H9 (cell line): ENCODE data around the gene ZKSCAN2. TPM values are rescaled to one million over a fixed set of nuclear protein-coding genes. Genes with fewer than 3 reads are reported as not detected.

Source experiments
- DNase-seq: peaks from one replicate; pipeline ENCODE4 v3.0.0-alpha.2; 2017
- H2AFZ ChIP-seq: one replicate; pipeline ENCODE4 v1.6.1; 2013; ENCODE audit warnings: mild to moderate bottlenecking, low read length, control low read depth, moderate library complexity
- H2AK5ac ChIP-seq: 2 replicates; pipeline ENCODE4 v1.6.1; 2013; ENCODE audit warnings: low read length, control low read depth, mixed read lengths; ENCODE audit not compliant: insufficient read length
- H2BK120ac ChIP-seq: one replicate; pipeline ENCODE4 v1.6.1; 2013; ENCODE audit warnings: low read depth, mild to moderate bottlenecking, low read length, control low read depth, inconsistent platforms; ENCODE audit not compliant: poor library complexity, severe bottlenecking
- H2BK12ac ChIP-seq: 2 replicates; pipeline ENCODE4 v1.6.1; 2013; ENCODE audit warnings: low read length, control low read depth, mixed read lengths, low read depth; ENCODE audit not compliant: insufficient read length
- H2BK15ac ChIP-seq: 2 replicates; pipeline ENCODE4 v1.6.1; 2013; ENCODE audit warnings: low read depth, low read length, control low read depth
- H2BK20ac ChIP-seq: one replicate; pipeline ENCODE4 v1.6.1; 2013; ENCODE audit warnings: low read depth, mild to moderate bottlenecking, low read length, control low read depth, inconsistent platforms; ENCODE audit not compliant: poor library complexity, severe bottlenecking
- H2BK5ac ChIP-seq: 2 replicates; pipeline ENCODE4 v1.6.1; 2013; ENCODE audit warnings: low read length, control low read depth, mixed read lengths; ENCODE audit not compliant: insufficient read length
- H3K14ac ChIP-seq: 2 replicates; pipeline ENCODE4 v1.6.1; 2013; ENCODE audit warnings: low read length, control low read depth; ENCODE audit not compliant: insufficient read depth
- H3K18ac ChIP-seq: 2 replicates; pipeline ENCODE4 v1.6.1; 2013; ENCODE audit warnings: low read depth, mild to moderate bottlenecking, mixed read lengths, low read length, control low read depth; ENCODE audit not compliant: insufficient read length
- H3K23ac ChIP-seq: 2 replicates; pipeline ENCODE4 v1.6.1; 2013; ENCODE audit warnings: low read length, control low read depth, mixed read lengths, low read depth; ENCODE audit not compliant: insufficient read length
- H3K23me2 ChIP-seq: 2 replicates; pipeline ENCODE4 v1.6.1; 2013; ENCODE audit warnings: low read depth, mild to moderate bottlenecking, mixed read lengths, low read length, control low read depth; ENCODE audit not compliant: insufficient read length, poor library complexity, severe bottlenecking
- H3K27ac ChIP-seq: 2 replicates; pipeline ENCODE4 v1.5.1; 2013; ENCODE audit warnings: low read length, control low read depth, mixed read lengths, low read depth; ENCODE audit not compliant: insufficient read length
- H3K27me3 ChIP-seq: 2 replicates; pipeline ENCODE4 v1.6.1; 2013; ENCODE audit warnings: low read length, control low read depth, inconsistent platforms; ENCODE audit not compliant: insufficient read depth
- H3K4ac ChIP-seq: 2 replicates; pipeline ENCODE4 v1.6.1; 2013; ENCODE audit warnings: low read depth, mild to moderate bottlenecking, control low read depth, inconsistent platforms, low read length, moderate library complexity
- H3K4me1 ChIP-seq: 2 replicates; pipeline ENCODE4 v1.6.1; 2013; ENCODE audit warnings: low read length, control low read depth, inconsistent platforms; ENCODE audit not compliant: insufficient read depth
- H3K4me2 ChIP-seq: 2 replicates; pipeline ENCODE4 v1.6.1; 2013; ENCODE audit warnings: low read length, control low read depth, mixed read lengths; ENCODE audit not compliant: insufficient read length, insufficient read depth
- H3K56ac ChIP-seq: 2 replicates; pipeline ENCODE4 v1.6.1; 2013; ENCODE audit warnings: low read depth, mild to moderate bottlenecking, mixed read lengths, low read length, control low read depth; ENCODE audit not compliant: insufficient read length
- H3K79me1 ChIP-seq: 2 replicates; pipeline ENCODE4 v1.6.1; 2013; ENCODE audit warnings: low read depth, mild to moderate bottlenecking, moderate library complexity, low read length, control low read depth, inconsistent platforms; ENCODE audit not compliant: insufficient read depth, poor library complexity, severe bottlenecking
- H3K79me2 ChIP-seq: 2 replicates; pipeline ENCODE4 v1.6.1; 2013; ENCODE audit warnings: low read length, control low read depth, inconsistent platforms; ENCODE audit not compliant: insufficient read depth
- H3K9ac ChIP-seq: 2 replicates; pipeline ENCODE4 v1.6.1; 2013; ENCODE audit warnings: low read length, control low read depth, mixed read lengths; ENCODE audit not compliant: insufficient read length; ENCODE audit errors: extremely low read depth
- H3K9me3 ChIP-seq: one replicate; pipeline ENCODE4 v1.6.1; 2013; ENCODE audit warnings: low read depth, low read length, inconsistent platforms; ENCODE audit not compliant: control insufficient read depth
- H3T11ph ChIP-seq: one replicate; pipeline ENCODE4 v1.6.1; 2013; ENCODE audit warnings: mild to moderate bottlenecking, low read length, control low read depth, inconsistent platforms
- H4K20me1 ChIP-seq: one replicate; pipeline ENCODE4 v1.6.1; 2013; ENCODE audit not compliant: control insufficient read depth, insufficient read length, insufficient read depth
- H4K5ac ChIP-seq: 2 replicates; pipeline ENCODE4 v1.6.1; 2013; ENCODE audit warnings: low read depth, mild to moderate bottlenecking, mixed read lengths, low read length, control low read depth; ENCODE audit not compliant: insufficient read length
- H4K8ac ChIP-seq: replicated peaks from 2 replicates; pipeline ENCODE4 v1.6.1; 2013; ENCODE audit warnings: low read length, control low read depth, mixed read lengths, low read depth; ENCODE audit not compliant: insufficient read length
- H4K91ac ChIP-seq: 2 replicates; pipeline ENCODE4 v1.6.1; 2013; ENCODE audit warnings: low read depth, mild to moderate bottlenecking, moderate library complexity, mixed read lengths, low read length, control low read depth; ENCODE audit not compliant: insufficient read length
- H3K27ac Mint-ChIP-seq, 3 experiments: 2 replicates in 2 of 3; 3 replicates in 1 of 3; pipeline ENCODE4 v1.8.0; 2020 to 2021; ENCODE audit warnings: mixed read lengths in 3 of 3, mild to moderate bottlenecking in 1 of 3, moderate library complexity in 1 of 3
- H3K27me3 Mint-ChIP-seq: 2 replicates; pipeline ENCODE4 v1.8.0; 2021; ENCODE audit warnings: low read depth, mild to moderate bottlenecking, moderate library complexity, mixed read lengths
- H3K36me3 Mint-ChIP-seq, 3 experiments: 2 replicates in 2 of 3; 3 replicates in 1 of 3; pipeline ENCODE4 v1.8.0; 2020 to 2021; ENCODE audit warnings: low read depth in 3 of 3, mixed read lengths in 3 of 3; ENCODE audit not compliant: insufficient read depth in 1 of 3
- H3K4me1 Mint-ChIP-seq, 2 experiments: 2 replicates each; pipeline ENCODE4 v1.8.0; 2020; ENCODE audit warnings: mixed read lengths in 2 of 2
- H3K4me3 Mint-ChIP-seq, 2 experiments: 2 replicates in 1 of 2; 3 replicates in 1 of 2; pipeline ENCODE4 v1.8.0; 2020 to 2021; ENCODE audit warnings: mild to moderate bottlenecking in 2 of 2, mixed read lengths in 2 of 2, moderate library complexity in 1 of 2
- H3K9me3 Mint-ChIP-seq, 2 experiments: 2 replicates in 1 of 2; 3 replicates in 1 of 2; pipeline ENCODE4 v1.8.0; 2020; ENCODE audit warnings: mild to moderate bottlenecking in 2 of 2, mixed read lengths in 2 of 2, moderate library complexity in 1 of 2
- WGBS: extraction: QIAGEN DNeasy Blood & Tissue Kit; methylation state at CpG from one replicate; pipeline ENCODE4 v1.1.7; 2013; ENCODE audit warnings: missing lambda C conversion rate, low lambda C conversion rate, mixed read lengths; ENCODE audit not compliant: insufficient read length; ENCODE audit errors: extremely low coverage; 5-methylcytosine and 5-hydroxymethylcytosine counted together
- total RNA-seq: library from RNA; stranded (reverse); gene quantifications from 2 replicates; pipeline ENCODE4 v1.2.1, GENCODE V29; 2021
- TF ChIP-seq, protein P1 (sequence below): fragments of 200-600 bp; sonication (generic); conservative IDR thresholded peaks from 3 replicates; pipeline ENCODE4 v1.8.0; 2021; ENCODE audit warnings: antibody characterized with exemption, mild to moderate bottlenecking

Gene ZKSCAN2
- total RNA-seq, 1 experiment from 2014 or later, result 16.5 TPM

DNA sequence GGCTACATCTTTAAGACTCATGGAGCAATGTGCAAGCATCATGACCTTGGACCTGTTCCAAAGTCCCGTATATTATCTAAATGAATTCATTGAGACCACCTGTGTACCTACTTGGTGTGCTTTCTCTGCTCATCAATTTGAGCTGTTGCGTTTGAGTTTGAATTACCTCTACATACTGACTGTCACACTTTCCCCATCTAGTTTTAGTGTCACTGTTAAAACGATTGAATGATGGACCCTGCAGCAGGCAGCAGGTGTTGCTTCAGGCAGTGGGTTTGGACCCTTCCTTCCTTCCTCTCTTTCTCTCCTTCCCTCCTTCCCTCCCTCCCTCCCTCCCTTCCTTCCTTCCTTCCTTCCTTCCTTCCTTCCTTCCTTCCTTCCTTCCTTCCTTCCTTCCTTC, 33.9 kb upstream of the ZKSCAN2 start:
- Histone ChIP-seq H3K4me2 (no peak overlapping the region), H3K4me1 (no peaks in the 10 kb centered on the region), H3K27me3 (no peaks in the 10 kb centered on the region), H3K18ac (no peak overlapping the region), H3T11ph (no peak overlapping the region), H3K79me2 (no peaks in the 10 kb centered on the region), H3K14ac (no peak overlapping the region), H3K56ac (no peak overlapping the region), H3K9me3 (no peaks in the 10 kb centered on the region), H4K91ac (no peak overlapping the region), H2AFZ (no peak overlapping the region), H4K20me1 (no peaks in the 10 kb centered on the region), H2BK15ac (no peak overlapping the region), H2BK120ac (no peak overlapping the region), H2AK5ac (no peak overlapping the region), H3K4ac (no peak overlapping the region), H3K27ac (no peak overlapping the region), H3K23ac (no peak overlapping the region), H4K8ac (no peak overlapping the region), H3K79me1 (no peaks in the 10 kb centered on the region), H4K5ac (no peak overlapping the region), H3K9ac (no peak overlapping the region), H2BK5ac (no peak overlapping the region), H3K23me2 (no peaks in the 10 kb centered on the region), H2BK20ac (no peak overlapping the region), H2BK12ac (no peak overlapping the region)
- peaks cover 3 to 5% (median 3%) of the 10 kb centered on the region in 3 experiments; a peak in 5 of 7 replicates for H3K36me3 Mint-ChIP-seq
- H3K9me3 Mint-ChIP-seq, result no peaks in the 10 kb centered on the region
- H3K4me1 Mint-ChIP-seq, result no peaks in the 10 kb centered on the region
- WGBS, result no CpG with 5 or more reads among the region's 3 CpGs
- no peaks in the 10 kb centered on the region for H3K27me3 Mint-ChIP-seq
- H3K4me3 Mint-ChIP-seq, result no peak overlapping the region
- DNase-seq, result no peak
- no peak overlapping the region; a peak in 1 of 7 replicates for H3K27ac Mint-ChIP-seq
- TF ChIP-seq, protein P1, sequence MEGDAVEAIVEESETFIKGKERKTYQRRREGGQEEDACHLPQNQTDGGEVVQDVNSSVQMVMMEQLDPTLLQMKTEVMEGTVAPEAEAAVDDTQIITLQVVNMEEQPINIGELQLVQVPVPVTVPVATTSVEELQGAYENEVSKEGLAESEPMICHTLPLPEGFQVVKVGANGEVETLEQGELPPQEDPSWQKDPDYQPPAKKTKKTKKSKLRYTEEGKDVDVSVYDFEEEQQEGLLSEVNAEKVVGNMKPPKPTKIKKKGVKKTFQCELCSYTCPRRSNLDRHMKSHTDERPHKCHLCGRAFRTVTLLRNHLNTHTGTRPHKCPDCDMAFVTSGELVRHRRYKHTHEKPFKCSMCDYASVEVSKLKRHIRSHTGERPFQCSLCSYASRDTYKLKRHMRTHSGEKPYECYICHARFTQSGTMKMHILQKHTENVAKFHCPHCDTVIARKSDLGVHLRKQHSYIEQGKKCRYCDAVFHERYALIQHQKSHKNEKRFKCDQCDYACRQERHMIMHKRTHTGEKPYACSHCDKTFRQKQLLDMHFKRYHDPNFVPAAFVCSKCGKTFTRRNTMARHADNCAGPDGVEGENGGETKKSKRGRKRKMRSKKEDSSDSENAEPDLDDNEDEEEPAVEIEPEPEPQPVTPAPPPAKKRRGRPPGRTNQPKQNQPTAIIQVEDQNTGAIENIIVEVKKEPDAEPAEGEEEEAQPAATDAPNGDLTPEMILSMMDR, result no peak
